Subcutaneous adipose tissue (tissue), 4 donors: Measurements from ENCODE around the gene GLIS2. TPM values are rescaled to one million over a fixed set of nuclear protein-coding genes. Genes with fewer than 3 reads are reported as not detected.

Source experiments
- CTCF ChIP-seq: fragments of 450-650 bp; IDR thresholded peaks from one replicate; pipeline ENCODE4 v1.5.1; 2016; ENCODE audit warnings: low read depth, mild to moderate bottlenecking, control low read depth, antibody characterized with exemption, moderate library complexity
- total RNA-seq, 4 donors: library from RNA; depleted of rRNA; stranded (reverse); fragments of >200 nt; gene quantifications; one replicate each; pipeline ENCODE4 v1.1.0, GENCODE V29; 2016

GLIS2 gene
- total RNA-seq, 4 donors from 2014 or later = 0.85 to 2.1 (median 1.5) TPM

- no peak for TF ChIP-seq CTCF
Measured at GRCh38 chr16:4288148-4288921, 27.5 kb upstream of the GLIS2 start.

- no peak for TF ChIP-seq CTCF
Measured at GRCh38 chr16:4290236-4290830, 25.5 kb upstream of the GLIS2 start.

- TF ChIP-seq CTCF = no peak
Measured at GRCh38 chr16:4291699-4292098, 24.2 kb upstream of the GLIS2 start.

GRCh38 chr16:4293181-4293716, 22.6 kb upstream of the GLIS2 start:
- TF ChIP-seq CTCF = no peak

GRCh38 chr16:4293822-4294457, 21.9 kb upstream of the GLIS2 start:
- no peak for TF ChIP-seq CTCF

- TF ChIP-seq CTCF = no peak
Measured at GRCh38 chr16:4295581-4295980, 20.3 kb upstream of the GLIS2 start.

- TF ChIP-seq CTCF = no peak
Measured at GRCh38 chr16:4297480-4297879, 18.4 kb upstream of the GLIS2 start.
